ENCODE results near the gene ZNF433.
"Not testable (repeated sequence)": the region's sequence is repeated elsewhere in the genome, so short reads cannot be mapped to it uniquely, and the experiment has no call there.

DNA sequence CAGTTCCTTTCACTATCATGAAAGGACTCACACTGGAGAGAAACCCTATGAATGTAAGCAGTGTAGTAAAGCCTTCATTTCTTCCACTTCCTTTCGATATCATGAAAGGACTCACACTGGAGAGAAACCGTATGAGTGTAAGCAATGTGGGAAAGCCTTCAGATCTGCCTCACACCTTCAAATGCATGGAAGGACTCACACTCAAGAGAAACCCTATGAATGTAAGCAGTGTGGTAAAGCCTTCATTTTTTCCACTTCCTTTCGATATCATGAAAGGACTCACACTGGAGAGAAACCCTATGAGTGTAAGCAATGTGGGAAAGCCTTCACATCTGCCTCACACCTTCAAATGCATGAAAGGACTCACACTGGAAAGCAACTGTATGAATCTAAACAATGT is 40.9 kb upstream of the ZNF433 start:
- TF ChIP-seq POLR2A (IDR thresholded peaks at IDR 0.05), result not testable (repeated sequence)
- TF ChIP-seq, protein P1, sequence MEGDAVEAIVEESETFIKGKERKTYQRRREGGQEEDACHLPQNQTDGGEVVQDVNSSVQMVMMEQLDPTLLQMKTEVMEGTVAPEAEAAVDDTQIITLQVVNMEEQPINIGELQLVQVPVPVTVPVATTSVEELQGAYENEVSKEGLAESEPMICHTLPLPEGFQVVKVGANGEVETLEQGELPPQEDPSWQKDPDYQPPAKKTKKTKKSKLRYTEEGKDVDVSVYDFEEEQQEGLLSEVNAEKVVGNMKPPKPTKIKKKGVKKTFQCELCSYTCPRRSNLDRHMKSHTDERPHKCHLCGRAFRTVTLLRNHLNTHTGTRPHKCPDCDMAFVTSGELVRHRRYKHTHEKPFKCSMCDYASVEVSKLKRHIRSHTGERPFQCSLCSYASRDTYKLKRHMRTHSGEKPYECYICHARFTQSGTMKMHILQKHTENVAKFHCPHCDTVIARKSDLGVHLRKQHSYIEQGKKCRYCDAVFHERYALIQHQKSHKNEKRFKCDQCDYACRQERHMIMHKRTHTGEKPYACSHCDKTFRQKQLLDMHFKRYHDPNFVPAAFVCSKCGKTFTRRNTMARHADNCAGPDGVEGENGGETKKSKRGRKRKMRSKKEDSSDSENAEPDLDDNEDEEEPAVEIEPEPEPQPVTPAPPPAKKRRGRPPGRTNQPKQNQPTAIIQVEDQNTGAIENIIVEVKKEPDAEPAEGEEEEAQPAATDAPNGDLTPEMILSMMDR (IDR thresholded peaks at IDR 0.05), result not testable (repeated sequence)

Data from prostate gland (tissue), 2 donors.